Activated B cell treated with CpG ODN at 0.5 μM for 24 hours (primary cell): ENCODE data around the gene BCAS1. TPM values are rescaled to one million over a fixed set of nuclear protein-coding genes. Genes with fewer than 3 reads are reported as not detected.
A peak's percentile ranks its signal among the peaks of the same experiment; 100 is the strongest.

Experiments
- ATAC-seq: fragments of 200-7000 bp; cut with Tn5 transposase; one replicate; pipeline ENCODE4 v1.10.0; 2021; ENCODE audit warnings: low read depth, mild to moderate bottlenecking, moderate library complexity
- CTCF ChIA-PET: fragments of 350-600 bp; sonication (Branson Sonifier 250); formaldehyde crosslinking; loops from one replicate; lab custom pipeline; 2021; ENCODE audit warnings: antibody characterized with exemption; lab: Charles Lee
- POLR2A ChIA-PET: fragments of 350-600 bp; sonication (Branson Sonifier 250); formaldehyde crosslinking; loops from one replicate; lab custom pipeline; 2021; ENCODE audit warnings: antibody characterized with exemption; lab: Charles Lee
- DNase-seq: peaks from one replicate; pipeline ENCODE4 v3.0.0; 2022
- H3K27ac Mint-ChIP-seq: one replicate; pipeline ENCODE4 v1.8.0; 2020; ENCODE audit warnings: mixed read lengths
- H3K27me3 Mint-ChIP-seq: one replicate; pipeline ENCODE4 v1.8.0; 2021; ENCODE audit warnings: mixed read lengths
- H3K36me3 Mint-ChIP-seq: one replicate; pipeline ENCODE4 v1.8.0; 2021; ENCODE audit warnings: low read depth, mixed read lengths
- H3K4me1 Mint-ChIP-seq: one replicate; pipeline ENCODE4 v1.8.0; 2021; ENCODE audit warnings: mixed read lengths
- H3K4me3 Mint-ChIP-seq: one replicate; pipeline ENCODE4 v1.8.0; 2020; ENCODE audit warnings: mild to moderate bottlenecking, mixed read lengths
- H3K9me3 Mint-ChIP-seq: one replicate; pipeline ENCODE4 v1.8.0; 2020; ENCODE audit warnings: mixed read lengths
- intact Hi-C: fragments of 100-400 bp; cut with micrococcal nuclease; formaldehyde crosslinking; loops from one replicate; pipeline ENCODE4 v1.15.1; 2024
- total RNA-seq: library from RNA; stranded (reverse); gene quantifications from 2 replicates; pipeline ENCODE4 v1.2.3, GENCODE V29; 2022
- TF ChIP-seq, protein P1 (sequence below): fragments of 200-600 bp; IDR thresholded peaks from one replicate; pipeline ENCODE4 v1.8.0; 2022; ENCODE audit warnings: antibody characterized with exemption, mild to moderate bottlenecking

The BCAS1 gene
- total RNA-seq, 1 donor from 2014 or later, result 1.7 TPM

- Mint-ChIP-seq H3K4me1 (peaks cover 57% of the 10 kb centered on the region), H3K36me3 (peaks cover 3% of the 10 kb centered on the region), H3K27ac (peak overlapping the region; percentile 93), H3K27me3 (no peaks in the 10 kb centered on the region), H3K9me3 (no peaks in the 10 kb centered on the region), H3K4me3 (peak overlapping the region; percentile 94)
- peak; percentile 76 for DNase-seq
- intact Hi-C loops, result loop anchor here (1.0 to 10.0 kb wide), 14 partner anchors 11 to 502 kb away; no protein-coding TSS in a partner anchor
- ChIA-PET CTCF (interaction anchor here (0.5 to 7.6 kb wide), 33 partner anchors 9 to 502 kb away, joined by 3 to 115 read pairs (median 5); partner anchors contain the start of gene ZNF217), POLR2A (interaction anchor here (0.6 to 11.3 kb wide), 21 partner anchors 12 to 364 kb away, joined by 3 to 182 read pairs (median 5); partner anchors contain the start of gene ZNF217)
- peak; percentile 88 for ATAC-seq
- TF ChIP-seq, protein P1, sequence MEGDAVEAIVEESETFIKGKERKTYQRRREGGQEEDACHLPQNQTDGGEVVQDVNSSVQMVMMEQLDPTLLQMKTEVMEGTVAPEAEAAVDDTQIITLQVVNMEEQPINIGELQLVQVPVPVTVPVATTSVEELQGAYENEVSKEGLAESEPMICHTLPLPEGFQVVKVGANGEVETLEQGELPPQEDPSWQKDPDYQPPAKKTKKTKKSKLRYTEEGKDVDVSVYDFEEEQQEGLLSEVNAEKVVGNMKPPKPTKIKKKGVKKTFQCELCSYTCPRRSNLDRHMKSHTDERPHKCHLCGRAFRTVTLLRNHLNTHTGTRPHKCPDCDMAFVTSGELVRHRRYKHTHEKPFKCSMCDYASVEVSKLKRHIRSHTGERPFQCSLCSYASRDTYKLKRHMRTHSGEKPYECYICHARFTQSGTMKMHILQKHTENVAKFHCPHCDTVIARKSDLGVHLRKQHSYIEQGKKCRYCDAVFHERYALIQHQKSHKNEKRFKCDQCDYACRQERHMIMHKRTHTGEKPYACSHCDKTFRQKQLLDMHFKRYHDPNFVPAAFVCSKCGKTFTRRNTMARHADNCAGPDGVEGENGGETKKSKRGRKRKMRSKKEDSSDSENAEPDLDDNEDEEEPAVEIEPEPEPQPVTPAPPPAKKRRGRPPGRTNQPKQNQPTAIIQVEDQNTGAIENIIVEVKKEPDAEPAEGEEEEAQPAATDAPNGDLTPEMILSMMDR, result no peak
Measured at GRCh38 chr20:53915446-53916172, 154.8 kb downstream of the BCAS1 start.

GRCh38 chr20:53914781-53915445, 155.5 kb downstream of the BCAS1 start:
- Mint-ChIP-seq H3K27me3 (no peaks in the 10 kb centered on the region), H3K4me1 (peaks cover 57% of the 10 kb centered on the region), H3K9me3 (no peaks in the 10 kb centered on the region), H3K4me3 (peak overlapping the region; percentile 94), H3K36me3 (peaks cover 3% of the 10 kb centered on the region), H3K27ac (peak overlapping the region; percentile 65)
- TF ChIP-seq, protein P1, result no peak
- no peak for DNase-seq
- CTCF ChIA-PET, result interaction anchor here (1.0 to 7.6 kb wide), 27 partner anchors 9 to 501 kb away, joined by 3 to 115 read pairs (median 7); partner anchors contain the start of gene ZNF217
- no peak for ATAC-seq
- POLR2A ChIA-PET, result interaction anchor here (0.8 to 11.3 kb wide), 16 partner anchors 12 to 348 kb away, joined by 3 to 182 read pairs (median 5); partner anchors contain the start of gene ZNF217
- intact Hi-C loops, result loop anchor here (1.0 to 10.0 kb wide), 13 partner anchors 11 to 502 kb away; no protein-coding TSS in a partner anchor

DNA sequence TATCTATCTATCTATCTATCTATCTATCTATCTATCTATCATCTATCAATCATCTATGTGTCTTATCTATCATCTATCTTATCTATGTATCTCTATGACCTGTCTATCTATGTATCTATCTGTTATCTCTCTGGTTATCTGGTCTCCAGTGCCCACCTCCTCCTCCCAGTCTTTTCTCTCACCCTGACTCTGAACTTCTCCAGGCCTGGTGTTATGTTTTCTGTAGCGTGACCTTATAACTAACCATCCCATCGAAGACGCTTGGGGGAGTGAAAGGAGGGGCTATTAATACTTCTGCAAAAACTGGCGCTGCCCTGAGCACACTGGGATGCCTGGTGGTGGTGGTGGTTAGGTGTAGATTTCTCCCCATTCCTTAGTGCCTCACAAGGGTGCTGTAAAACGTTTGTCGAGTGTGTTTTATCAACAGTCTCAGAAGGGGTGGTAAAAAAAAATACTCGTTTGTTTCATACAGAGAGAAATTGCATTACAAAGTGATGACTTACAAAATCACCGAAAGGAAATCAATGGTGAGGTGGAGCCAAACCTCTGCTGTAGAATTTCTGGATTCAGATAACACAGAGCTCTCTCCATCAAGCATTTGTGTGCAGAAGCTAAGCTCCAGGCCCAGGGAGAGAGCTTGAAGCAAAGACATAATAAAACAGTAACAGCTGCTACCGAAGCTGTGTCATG, 156.2 kb downstream of the BCAS1 start:
- no peak for DNase-seq
- no peaks in the 10 kb centered on the region for H3K27me3 Mint-ChIP-seq
- H3K4me1 Mint-ChIP-seq, result peaks cover 60% of the 10 kb centered on the region
- TF ChIP-seq, protein P1, result no peak
- ATAC-seq, result no peak
- POLR2A ChIA-PET, result interaction anchor here (0.8 to 11.3 kb wide), 9 partner anchors 11 to 333 kb away, joined by 3 to 182 read pairs (median 11); partner anchors contain the start of gene ZNF217
- peak overlapping the region; percentile 46 for H3K27ac Mint-ChIP-seq
- H3K9me3 Mint-ChIP-seq, result no peaks in the 10 kb centered on the region
- intact Hi-C loops, result loop anchor here (2.0 to 10.0 kb wide), 4 partner anchors 21 to 253 kb away; no protein-coding TSS in a partner anchor
- peak overlapping the region; percentile 94 for H3K4me3 Mint-ChIP-seq
- peaks cover 3% of the 10 kb centered on the region for H3K36me3 Mint-ChIP-seq
- CTCF ChIA-PET, result interaction anchor here (1.0 to 7.6 kb wide), 16 partner anchors 8 to 366 kb away, joined by 3 to 115 read pairs (median 10); no protein-coding TSS in a partner anchor

DNA sequence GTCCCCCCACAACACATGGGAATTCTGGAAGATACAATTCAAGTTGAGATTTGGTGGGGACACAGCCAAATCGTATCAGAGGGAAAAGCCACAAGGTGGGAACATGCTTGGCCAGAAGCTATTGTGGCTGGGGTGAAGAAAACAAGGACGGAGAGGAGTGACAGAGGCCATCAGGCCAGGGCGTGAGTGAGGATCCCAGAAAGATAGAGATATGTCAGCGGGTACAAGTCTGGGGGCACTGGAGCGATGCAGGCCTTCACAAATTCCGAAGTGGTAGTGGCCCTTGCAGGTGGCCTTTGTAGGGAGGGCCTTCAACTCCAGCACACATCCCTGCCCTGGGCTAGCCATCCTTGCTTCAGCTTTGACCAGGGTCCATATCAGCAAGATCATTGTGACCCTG, 159.1 kb downstream of the BCAS1 start:
- Mint-ChIP-seq H3K36me3 (peaks cover 3% of the 10 kb centered on the region), H3K9me3 (no peaks in the 10 kb centered on the region), H3K4me3 (no peak overlapping the region), H3K27ac (no peak overlapping the region), H3K27me3 (no peaks in the 10 kb centered on the region), H3K4me1 (peaks cover 60% of the 10 kb centered on the region)
- TF ChIP-seq, protein P1, result no peak
- ChIA-PET CTCF (interaction anchor here (1.6 kb wide), 1 partner anchor 28 kb away, joined by 5 read pairs; no protein-coding TSS in a partner anchor), POLR2A (no interaction called here)
- intact Hi-C loops, result loop anchor here (10.0 kb wide), 1 partner anchor 154 kb away; no protein-coding TSS in a partner anchor
- ATAC-seq (no peak), DNase-seq (no peak)
